Measurements from ENCODE around the gene ARHGEF28. TPM values are rescaled to one million over a fixed set of nuclear protein-coding genes. Genes with fewer than 3 reads are reported as not detected.

Gene ARHGEF28
- total RNA-seq, 1 donor from 2014 or later, result 66.1 TPM

DNA sequence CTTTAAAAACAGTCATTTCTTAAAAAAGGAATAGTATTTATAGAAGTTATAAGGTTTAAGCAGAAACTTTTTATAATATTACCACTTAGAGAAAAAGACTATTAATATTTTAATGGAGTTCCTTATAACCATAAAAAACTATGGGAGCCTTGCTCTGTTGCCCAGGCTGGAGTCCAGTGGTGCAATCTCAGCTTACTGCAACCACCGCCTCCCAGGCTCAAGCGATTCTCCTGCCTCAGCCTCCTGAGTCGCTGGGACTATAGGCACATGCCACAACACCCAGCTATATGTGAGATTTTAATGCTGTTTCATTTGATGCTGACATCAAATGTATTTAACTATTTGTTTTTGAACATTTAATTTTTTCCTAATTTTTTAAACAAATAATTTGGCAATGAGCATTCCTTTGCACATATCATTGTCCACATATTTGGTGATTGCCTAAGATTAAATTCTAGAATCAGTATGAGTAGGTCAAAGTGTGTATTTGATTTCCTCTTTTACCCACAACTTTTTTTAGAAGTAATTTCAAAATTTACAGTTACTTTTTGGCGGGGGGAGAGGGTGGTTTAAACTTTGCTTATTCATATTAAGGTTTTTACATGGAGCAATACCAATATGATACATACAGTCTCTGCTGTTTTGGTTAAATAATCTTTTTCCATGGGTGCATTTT, 235.5 kb downstream of the ARHGEF28 start:
- TF ChIP-seq, protein P1, sequence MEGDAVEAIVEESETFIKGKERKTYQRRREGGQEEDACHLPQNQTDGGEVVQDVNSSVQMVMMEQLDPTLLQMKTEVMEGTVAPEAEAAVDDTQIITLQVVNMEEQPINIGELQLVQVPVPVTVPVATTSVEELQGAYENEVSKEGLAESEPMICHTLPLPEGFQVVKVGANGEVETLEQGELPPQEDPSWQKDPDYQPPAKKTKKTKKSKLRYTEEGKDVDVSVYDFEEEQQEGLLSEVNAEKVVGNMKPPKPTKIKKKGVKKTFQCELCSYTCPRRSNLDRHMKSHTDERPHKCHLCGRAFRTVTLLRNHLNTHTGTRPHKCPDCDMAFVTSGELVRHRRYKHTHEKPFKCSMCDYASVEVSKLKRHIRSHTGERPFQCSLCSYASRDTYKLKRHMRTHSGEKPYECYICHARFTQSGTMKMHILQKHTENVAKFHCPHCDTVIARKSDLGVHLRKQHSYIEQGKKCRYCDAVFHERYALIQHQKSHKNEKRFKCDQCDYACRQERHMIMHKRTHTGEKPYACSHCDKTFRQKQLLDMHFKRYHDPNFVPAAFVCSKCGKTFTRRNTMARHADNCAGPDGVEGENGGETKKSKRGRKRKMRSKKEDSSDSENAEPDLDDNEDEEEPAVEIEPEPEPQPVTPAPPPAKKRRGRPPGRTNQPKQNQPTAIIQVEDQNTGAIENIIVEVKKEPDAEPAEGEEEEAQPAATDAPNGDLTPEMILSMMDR (IDR thresholded peaks at IDR 0.05; ENCODE audit: insufficient read depth, low read length, poor library complexity, severe bottlenecking), result no peak
- H3K36me3 ChIP-seq (ENCODE audit: control insufficient read depth, insufficient read depth, low read length), result peaks cover 4% of the 10 kb centered on the region
- no peak for DNase-seq (ENCODE audit: low read depth)

DNA sequence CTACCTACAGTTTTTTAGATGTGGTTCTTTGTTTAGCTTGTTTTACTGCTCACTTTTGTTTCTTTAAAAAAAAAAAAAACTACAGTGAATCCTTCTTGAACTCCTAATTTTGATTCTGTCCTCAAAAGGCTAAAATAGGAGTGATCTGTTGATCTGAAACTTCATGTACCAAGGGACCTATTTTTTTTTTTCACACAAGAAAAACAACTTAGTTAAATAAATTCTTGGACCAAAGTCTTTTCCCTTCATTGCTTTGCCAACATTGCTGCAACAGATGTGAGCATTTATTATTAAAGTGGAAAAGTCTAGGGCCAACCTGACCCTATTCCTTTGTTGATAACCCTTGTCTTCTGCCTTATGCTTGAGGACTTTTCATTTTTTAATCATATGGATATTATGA, 236.8 kb downstream of the ARHGEF28 start:
- H3K27me3 ChIP-seq (ENCODE audit: control insufficient read depth, insufficient read depth, low read length), result no peaks in the 10 kb centered on the region
- DNase-seq (ENCODE audit: low read depth), result no peak
- no peak overlapping the region for H3K4me3 ChIP-seq (ENCODE audit: low read depth, low read length)
- TF ChIP-seq, protein P1 (IDR thresholded peaks at IDR 0.05; ENCODE audit: insufficient read depth, low read length, poor library complexity, severe bottlenecking), result no peak
- H3K36me3 ChIP-seq (ENCODE audit: control insufficient read depth, insufficient read depth, low read length), result peaks cover 4% of the 10 kb centered on the region

More for the DNA sequence above, 235.5 kb downstream of the ARHGEF28 start:
- Histone ChIP-seq H3K4me3 (ENCODE audit: low read depth, low read length) (no peak overlapping the region), H3K27me3 (ENCODE audit: control insufficient read depth, insufficient read depth, low read length) (no peaks in the 10 kb centered on the region)

DNA sequence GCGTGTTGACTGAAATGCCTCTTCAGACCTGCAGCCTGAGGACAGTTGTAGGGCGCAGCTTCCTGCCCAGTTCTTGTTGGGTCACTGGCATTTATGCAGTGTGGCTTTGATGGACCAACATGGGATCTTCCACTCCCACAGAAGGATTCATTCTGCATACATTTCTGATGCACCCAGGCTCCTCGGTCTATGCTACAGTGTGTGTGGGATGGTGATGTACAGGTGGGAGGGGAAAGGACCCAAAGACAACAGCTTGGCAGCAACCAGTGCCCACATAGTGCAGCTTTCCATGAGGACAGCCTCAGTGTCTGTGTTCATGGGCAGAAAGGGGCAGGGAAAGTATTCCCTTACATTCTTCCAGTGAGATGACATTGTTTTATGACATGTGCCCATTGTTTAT, 237.9 kb downstream of the ARHGEF28 start:
- TF ChIP-seq, protein P1 (IDR thresholded peaks at IDR 0.05; ENCODE audit: insufficient read depth, low read length, poor library complexity, severe bottlenecking), result no peak
- Histone ChIP-seq H3K4me3 (ENCODE audit: low read depth, low read length) (no peak overlapping the region), H3K27me3 (ENCODE audit: control insufficient read depth, insufficient read depth, low read length) (no peaks in the 10 kb centered on the region), H3K36me3 (ENCODE audit: control insufficient read depth, insufficient read depth, low read length) (peaks cover 3% of the 10 kb centered on the region)
- DNase-seq (ENCODE audit: low read depth), result no peak

DNA sequence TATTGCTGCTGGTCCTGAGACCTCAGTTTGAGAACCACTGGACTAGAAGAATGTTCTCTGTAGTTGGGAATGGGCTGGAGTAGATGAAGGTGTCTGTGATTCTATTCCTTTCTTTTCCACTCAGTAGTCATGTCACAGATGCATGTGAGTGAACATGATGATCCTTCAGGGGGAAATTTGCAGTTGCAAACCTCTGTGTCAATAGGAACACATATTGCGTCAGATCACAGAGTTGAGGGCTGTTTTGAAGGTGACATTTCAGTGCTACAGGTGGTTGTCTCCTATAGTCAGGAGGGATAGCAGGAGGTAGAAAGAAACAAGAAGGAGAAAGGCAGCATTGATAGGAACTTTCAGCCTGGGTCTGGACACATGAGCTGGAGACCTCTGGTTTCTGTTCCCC, 239.3 kb downstream of the ARHGEF28 start:
- TF ChIP-seq, protein P1 (IDR thresholded peaks at IDR 0.05; ENCODE audit: insufficient read depth, low read length, poor library complexity, severe bottlenecking), result no peak
- no peaks in the 10 kb centered on the region for H3K36me3 ChIP-seq (ENCODE audit: control insufficient read depth, insufficient read depth, low read length)
- no peaks in the 10 kb centered on the region for H3K27me3 ChIP-seq (ENCODE audit: control insufficient read depth, insufficient read depth, low read length)
- no peak overlapping the region for H3K4me3 ChIP-seq (ENCODE audit: low read depth, low read length)
- DNase-seq (ENCODE audit: low read depth), result no peak

DNA sequence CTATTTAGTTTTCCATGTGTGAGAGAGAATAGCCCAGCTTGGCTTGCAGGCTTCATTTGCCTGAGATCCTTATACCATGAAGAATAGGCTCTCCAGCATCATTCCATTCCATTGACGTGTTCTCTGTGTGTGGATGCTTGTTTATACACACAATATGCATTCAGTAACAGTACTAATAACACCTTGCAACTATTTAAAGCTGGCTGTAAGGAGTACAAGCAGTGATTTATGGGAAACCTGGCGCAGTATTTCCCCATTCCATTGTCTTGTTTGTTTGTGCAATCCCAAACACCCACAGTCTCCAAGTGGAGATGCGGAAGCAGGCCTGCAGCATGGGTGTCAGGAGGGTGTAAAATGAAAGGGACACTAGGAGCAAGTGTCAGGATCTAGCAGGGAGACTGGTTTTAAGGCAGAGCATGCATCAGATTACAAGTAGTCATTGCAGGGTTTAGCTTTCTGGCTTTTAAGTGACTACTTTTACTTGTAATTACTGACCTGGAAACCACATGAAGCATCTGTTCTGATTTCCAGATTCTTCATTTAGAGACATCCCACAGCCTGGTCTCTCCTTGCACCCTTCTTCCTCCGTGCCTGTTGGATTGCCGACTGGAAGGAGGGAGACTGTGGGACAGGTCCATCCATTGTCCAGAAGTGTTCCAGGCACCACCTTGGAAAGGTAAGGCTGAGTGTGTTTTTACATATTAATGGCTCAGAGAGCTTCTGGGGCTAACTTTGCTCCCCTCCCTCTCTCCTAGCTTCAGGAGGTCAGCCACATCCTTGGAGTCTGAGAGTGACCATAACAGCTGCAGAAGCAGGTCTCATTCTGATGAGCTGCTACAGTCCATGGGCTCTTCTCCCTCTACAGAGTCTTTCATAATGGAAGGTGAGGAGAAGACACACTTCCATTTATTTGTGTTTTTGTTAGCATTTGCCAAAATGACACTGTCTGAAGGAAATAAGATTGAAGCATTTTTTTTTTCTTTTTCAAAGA, 241.6 kb downstream of the ARHGEF28 start:
- Histone ChIP-seq H3K4me3 (ENCODE audit: low read depth, low read length) (no peak overlapping the region), H3K27me3 (ENCODE audit: control insufficient read depth, insufficient read depth, low read length) (no peaks in the 10 kb centered on the region), H3K36me3 (ENCODE audit: control insufficient read depth, insufficient read depth, low read length) (no peaks in the 10 kb centered on the region)
- TF ChIP-seq, protein P1 (IDR thresholded peaks at IDR 0.05; ENCODE audit: insufficient read depth, low read length, poor library complexity, severe bottlenecking), result no peak
- DNase-seq (ENCODE audit: low read depth), result no peak

Data from kidney epithelial cell (primary cell).